SK-N-SH treated with all-trans-retinoic acid at 6 μM for 48 hours (cell line): ENCODE measurements around the gene TREX2.

Experiments
- ZC3H10 ChIP-seq: fragments of 250-450 bp; sonication (Bioruptor Pico); IDR thresholded peaks from 2 replicates; pipeline ENCODE4 v1.5.1; 2021; ENCODE audit warnings: mild to moderate bottlenecking, moderate library complexity
- ZNF8 ChIP-seq: fragments of 450-650 bp; formaldehyde crosslinking; IDR thresholded peaks from 2 replicates; pipeline ENCODE4 v1.5.0; 2020; ENCODE audit warnings: mild to moderate bottlenecking, moderate library complexity

DNA sequence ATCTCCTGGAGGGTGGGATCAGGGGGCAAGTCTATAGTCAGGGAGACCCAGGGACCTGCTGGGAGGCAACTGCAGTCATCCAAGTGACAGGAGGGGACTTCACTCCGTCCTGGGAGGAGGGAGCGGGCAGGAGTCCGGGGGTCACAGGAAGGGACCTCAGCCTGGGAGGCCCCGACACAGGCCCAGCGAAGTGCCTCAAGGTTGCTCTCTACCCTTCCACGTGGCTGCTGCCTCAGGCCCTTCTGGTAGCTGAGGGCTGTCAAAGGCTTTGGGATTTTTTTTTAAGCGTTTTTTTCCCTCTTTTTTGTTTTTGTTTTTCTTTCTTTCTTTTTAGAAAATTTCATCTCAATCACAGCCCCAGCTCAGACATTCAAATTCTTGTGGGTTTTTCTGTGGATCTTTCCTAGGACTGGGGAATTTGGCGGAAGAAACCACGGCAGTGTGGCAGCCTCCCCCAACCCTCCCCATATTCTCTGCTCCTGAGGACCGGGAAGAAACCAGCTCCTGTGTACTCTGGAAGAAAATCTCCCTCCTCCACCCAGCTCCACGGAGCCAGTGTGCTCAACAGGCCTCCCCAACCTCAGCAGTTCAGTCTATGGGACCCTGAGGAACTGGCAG is 25.9 kb upstream of the TREX2 start:
- TF ChIP-seq ZNF8 (CRISPR knock-in tag) (no peak), ZC3H10 (CRISPR knock-in tag) (no peak)
